ENCODE measurements around the gene MRPS27.
A peak's percentile ranks its signal among the peaks of the same experiment; 100 is the strongest.

The MRPS27 gene

GRCh38 chr5:72183101-72183520 lies 136.9 kb downstream of the MRPS27 start:
- no peaks in the 10 kb centered on the region for H3K9me3 Mint-ChIP-seq
- H3K27ac Mint-ChIP-seq: no peak overlapping the region
- H3K27me3 Mint-ChIP-seq (ENCODE audit: low read depth, poor library complexity): no peaks in the 10 kb centered on the region
- TF ChIP-seq CTCF (IDR thresholded peaks at IDR 0.05): no peak
- H3K4me1 Mint-ChIP-seq: peaks cover 6% of the 10 kb centered on the region
- no peak for DNase-seq
- no peak overlapping the region for H3K4me3 Mint-ChIP-seq
- H3K36me3 Mint-ChIP-seq (ENCODE audit: low read depth): peaks cover 46% of the 10 kb centered on the region

- Mint-ChIP-seq H3K27ac (peak overlapping the region; percentile 86), H3K4me1 (peaks cover 6% of the 10 kb centered on the region), H3K36me3 (ENCODE audit: low read depth) (peaks cover 45% of the 10 kb centered on the region), H3K27me3 (ENCODE audit: low read depth, poor library complexity) (no peaks in the 10 kb centered on the region), H3K4me3 (no peak overlapping the region), H3K9me3 (no peaks in the 10 kb centered on the region)
- TF ChIP-seq CTCF (IDR thresholded peaks at IDR 0.05): no peak
- DNase-seq: no peak
These were observed 137.4 kb downstream of the MRPS27 start for GRCh38 chr5:72182686-72183085.

- Mint-ChIP-seq H3K4me1 (peaks cover 14% of the 10 kb centered on the region), H3K27ac (no peak overlapping the region), H3K9me3 (no peaks in the 10 kb centered on the region), H3K27me3 (ENCODE audit: low read depth, poor library complexity) (no peaks in the 10 kb centered on the region), H3K4me3 (no peak overlapping the region), H3K36me3 (ENCODE audit: low read depth) (peaks cover 33% of the 10 kb centered on the region)
- no peak for DNase-seq
- no peak for TF ChIP-seq CTCF (IDR thresholded peaks at IDR 0.05)
These were observed 139.1 kb downstream of the MRPS27 start for GRCh38 chr5:72180925-72181324.

GRCh38 chr5:72179816-72180440 lies 140.1 kb downstream of the MRPS27 start:
- Mint-ChIP-seq H3K27me3 (ENCODE audit: low read depth, poor library complexity) (no peaks in the 10 kb centered on the region), H3K4me3 (no peak overlapping the region), H3K36me3 (ENCODE audit: low read depth) (peaks cover 32% of the 10 kb centered on the region), H3K9me3 (no peaks in the 10 kb centered on the region), H3K27ac (no peak overlapping the region), H3K4me1 (peaks cover 17% of the 10 kb centered on the region)
- no peak for DNase-seq
- TF ChIP-seq CTCF (IDR thresholded peaks at IDR 0.05): no peak

- Mint-ChIP-seq H3K9me3 (no peaks in the 10 kb centered on the region), H3K4me3 (no peak overlapping the region), H3K4me1 (peaks cover 17% of the 10 kb centered on the region), H3K27me3 (ENCODE audit: low read depth, poor library complexity) (no peaks in the 10 kb centered on the region), H3K36me3 (ENCODE audit: low read depth) (peaks cover 27% of the 10 kb centered on the region), H3K27ac (peak overlapping the region; percentile 70)
- TF ChIP-seq CTCF (IDR thresholded peaks at IDR 0.05): no peak
- no peak for DNase-seq
These were observed 140.8 kb downstream of the MRPS27 start for GRCh38 chr5:72179028-72179815.

All from nephron progenitor cell (in vitro differentiated cells).